Right lobe of liver (tissue), 6 donors: ENCODE measurements around the gene SEPTIN8. TPM values are rescaled to one million over a fixed set of nuclear protein-coding genes. Genes with fewer than 3 reads are reported as not detected.

Source experiments
- ATAC-seq, 4 donors: fragments of 200-7000 bp; cut with Tn5 transposase; one replicate each; pipeline ENCODE4 v1.9.1; 2020; ENCODE audit warnings: mild to moderate bottlenecking in 4 of 4, moderate library complexity in 4 of 4
- DNase-seq, 3 donors: peaks; one replicate each; pipeline ENCODE4 v3.0.0-alpha.2; 2020
- H3K27ac ChIP-seq, 3 donors: fragments of 200-600 bp; one replicate each; pipeline ENCODE4 v1.8.0; 2022
- H3K27me3 ChIP-seq, 2 donors: fragments of 200-600 bp; one replicate each; pipeline ENCODE4 v1.8.0; 2022
- H3K36me3 ChIP-seq, 4 donors: fragments of 200-600 bp; sonication (generic) in 1 of 4; one replicate each; pipeline versions ENCODE4 v1.5.1 to v1.8.0; 2017 to 2022; ENCODE audit warnings: control low read depth in 1 of 4
- H3K4me1 ChIP-seq, 4 donors: fragments of 200-600 bp; sonication (generic) in 1 of 4; one replicate each; pipeline versions ENCODE4 v1.5.1 to v1.8.0; 2017 to 2022; ENCODE audit warnings: control low read depth in 1 of 4
- H3K4me3 ChIP-seq, 3 donors: fragments of 200-600 bp; one replicate each; pipeline ENCODE4 v1.8.0; 2022
- H3K9me3 ChIP-seq, 4 donors: fragments of 200-600 bp; sonication (generic) in 1 of 4; one replicate each; pipeline versions ENCODE4 v1.5.1 to v1.8.0; 2017 to 2022; ENCODE audit warnings: control low read depth in 1 of 4
- CTCF ChIP-seq, 4 donors: fragments of 200-600 bp in 3 of 4; fragments of 450-650 bp in 1 of 4; IDR thresholded peaks; one replicate each; pipeline versions ENCODE4 v1.5.1 to v1.8.0; 2016 to 2022; ENCODE audit warnings: antibody characterized with exemption in 4 of 4, mild to moderate bottlenecking in 2 of 4
- POLR2A ChIP-seq: fragments of 450-650 bp; IDR thresholded peaks from one replicate; pipeline ENCODE4 v1.6.1; 2017; ENCODE audit warnings: antibody characterized with exemption, mild to moderate bottlenecking
- WGBS: methylation state at CpG from one replicate; pipeline ENCODE4 v1.1.6; 2018; ENCODE audit warnings: low coverage, low lambda C conversion rate; ENCODE audit not compliant: insufficient coverage; ENCODE audit errors: missing lambda C conversion rate; 5-methylcytosine and 5-hydroxymethylcytosine counted together
- intact Hi-C, 2 donors: fragments of 100-400 bp; cut with DNase I; formaldehyde crosslinking; loops; one replicate each; pipeline versions ENCODE4 v1.11.2 to v1.14.1; 2022
- total RNA-seq, 6 experiments: library from RNA; depleted of rRNA in 2 of 6; stranded (reverse); fragments of >200 nt in 2 of 6; fragmentation: NEBNext Ultra II Directional in 3 of 6; extraction: Animal tissue kit (Norgen Biotek cat#: 25700) in 3 of 6; gene quantifications; one replicate each; pipeline versions ENCODE4 v1.1.0 to v1.2.4, GENCODE V29; 2016 to 2023
- donor health status: DM: no; HTN: yes; CAD: no.
- donor health status: DM: no; HTN: no; CAD: no.
- donor health status: DM: no; HTN: no; CAD: no.
- donor health status: DM: no; HTN: yes; CAD: no.
- donor health status: DM: no; HTN: yes; CAD: no.

Gene SEPTIN8
- total RNA-seq, 6 experiments from 2014 or later, result 8.0 to 15.9 (median 13.3) TPM

GRCh38 chr5:132816083-132816482 lies 39.0 kb upstream of the SEPTIN8 start:
- TF ChIP-seq CTCF (IDR thresholded peaks at IDR 0.05) (no peak), POLR2A (no peak)
- H3K36me3 ChIP-seq, result no peaks in the 10 kb centered on the region
- WGBS, result 69% methylated on average over 2 of the region's 2 CpGs
- intact Hi-C loops, result loop anchor here in 1 of 2 donors (10.0 kb wide), 1 partner anchor 61 kb away; no protein-coding TSS in a partner anchor
- H3K4me1 ChIP-seq, result peaks cover 0 to 5% (median 0%) of the 10 kb centered on the region in 4 donors
- H3K4me3 ChIP-seq, result no peak overlapping the region
- H3K27me3 ChIP-seq, result no peaks in the 10 kb centered on the region
- ATAC-seq (no peak), DNase-seq (no peak)
- no peak overlapping the region for H3K27ac ChIP-seq
- no peaks in the 10 kb centered on the region for H3K9me3 ChIP-seq

- no peak for TF ChIP-seq POLR2A
- no peak for TF ChIP-seq CTCF (IDR thresholded peaks at IDR 0.05)
- DNase-seq (no peak), ATAC-seq (no peak)
- WGBS, result 100% methylated on average over 1 of the region's 1 CpG
- no peak overlapping the region for H3K4me3 ChIP-seq
- H3K36me3 ChIP-seq, result no peaks in the 10 kb centered on the region
- no peak overlapping the region for H3K27ac ChIP-seq
- no peaks in the 10 kb centered on the region for H3K27me3 ChIP-seq
- intact Hi-C loops, result loop anchor here in 1 of 2 donors (10.0 kb wide), 1 partner anchor 61 kb away; no protein-coding TSS in a partner anchor
- H3K4me1 ChIP-seq, result peaks cover 0 to 5% (median 0%) of the 10 kb centered on the region in 4 donors
- no peaks in the 10 kb centered on the region for H3K9me3 ChIP-seq
Measured at GRCh38 chr5:132815454-132815853, 38.4 kb upstream of the SEPTIN8 start.

- 91% methylated on average over 7 of the region's 81 CpGs for WGBS
- H3K36me3 ChIP-seq, result no peaks in the 10 kb centered on the region
- H3K4me1 ChIP-seq, result peaks cover 0 to 7% (median 0%) of the 10 kb centered on the region in 4 donors
- no peak for TF ChIP-seq CTCF (IDR thresholded peaks at IDR 0.05)
- no peaks in the 10 kb centered on the region for H3K9me3 ChIP-seq
- DNase-seq, result no peak
- no peak overlapping the region for H3K4me3 ChIP-seq
- H3K27me3 ChIP-seq, result no peaks in the 10 kb centered on the region
- no peak for ATAC-seq
- no peak overlapping the region for H3K27ac ChIP-seq
- intact Hi-C loops, result loop anchor here in 1 of 2 donors (10.0 kb wide), 1 partner anchor 60 kb away; no protein-coding TSS in a partner anchor
Measured at GRCh38 chr5:132814503-132815294, 37.7 kb upstream of the SEPTIN8 start.

- no peak for TF ChIP-seq CTCF (IDR thresholded peaks at IDR 0.05)
- TF ChIP-seq POLR2A, result no peak
- no peaks in the 10 kb centered on the region for H3K9me3 ChIP-seq
- 0% methylated on average over 2 of the region's 110 CpGs for WGBS
- peaks cover 0 to 8% (median 0%) of the 10 kb centered on the region in 4 donors for H3K4me1 ChIP-seq
- peak; percentile 45 to 67 (median 50) for ATAC-seq
- no peaks in the 10 kb centered on the region for H3K36me3 ChIP-seq
- H3K27ac ChIP-seq, result no peak overlapping the region
- H3K27me3 ChIP-seq, result no peaks in the 10 kb centered on the region
- intact Hi-C loops, result loop anchor here in 1 of 2 donors (10.0 kb wide), 1 partner anchor 59 kb away; no protein-coding TSS in a partner anchor
- DNase-seq, result peak in 1 of 3 donors; percentile 34
- H3K4me3 ChIP-seq, result peak overlapping the region in 2 of 3 donors; percentile 47 to 56
Measured at GRCh38 chr5:132813599-132814502, 36.8 kb upstream of the SEPTIN8 start.
